HG03442 (cell line): ENCODE results near the gene DDX24.
A peak's percentile ranks its signal among the peaks of the same experiment; 100 is the strongest.

Experiments used
- ATAC-seq: cut with Tn5 transposase; IDR thresholded peaks from one replicate; pipeline ENCODE4 v1.9.1; 2021; ENCODE audit warnings: mild to moderate bottlenecking, moderate library complexity; ENCODE audit not compliant: unreplicated experiment

The DDX24 gene

GRCh38 chr14:94080621-94081385 lies at the start of gene DDX24, which contains the start of gene IFI27L1:
TSS of gene DDX24 (minus strand) at chr14:94081202. CDS start at chr14:94079742, 1,460 bp downstream.
TSS of gene IFI27L1 (plus strand) at chr14:94081310. CDS start at chr14:94096938, 15,628 bp downstream.
- peak; percentile 97 for ATAC-seq

GRCh38 chr14:94129758-94130414 lies 48.9 kb upstream of the DDX24 start:
- ATAC-seq: no peak

DNA sequence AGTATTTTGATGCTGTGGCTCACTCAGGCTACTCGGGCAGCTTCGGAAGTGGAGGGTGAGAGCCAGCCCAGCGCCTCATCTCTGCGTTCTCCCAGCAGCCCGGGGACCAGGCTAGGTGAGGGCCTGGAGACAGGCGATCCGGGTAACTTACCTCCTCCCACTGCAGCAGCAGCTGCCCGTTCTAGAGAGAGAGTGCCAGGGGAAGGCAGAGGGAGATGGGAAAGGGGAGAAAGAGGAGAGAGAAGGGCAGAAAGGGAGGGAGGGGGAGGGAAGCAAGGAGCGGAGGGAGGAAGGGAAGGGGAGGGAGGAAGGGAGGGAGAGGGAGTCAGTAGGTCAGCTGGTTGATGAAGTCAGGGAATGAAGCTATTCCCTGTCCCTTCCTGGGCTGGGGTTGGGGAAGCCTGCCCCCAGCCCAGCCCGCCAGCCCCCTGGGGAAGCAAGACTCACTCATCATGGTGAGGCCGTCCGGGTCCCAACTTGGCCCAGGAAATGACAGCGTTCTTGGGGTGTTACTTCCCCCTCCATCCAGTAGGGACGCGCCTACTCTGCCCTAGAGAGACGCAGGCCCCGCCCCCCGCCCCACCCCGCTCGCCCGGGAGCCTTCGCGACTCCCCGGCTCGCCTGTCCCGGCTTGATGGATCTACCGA lies 48.2 kb upstream of the DDX24 start, which contains the start of gene IFI27L2:
Gene IFI27L2 (minus strand): TSS at position 494 of the 647 bp plus-strand sequence. CDS start 40 bp downstream, at position 454.
- ATAC-seq: peak; percentile 97

GRCh38 chr14:94128216-94128839 lies 47.3 kb upstream of the DDX24 start:
- no peak for ATAC-seq

- no peak for ATAC-seq
Measured at GRCh38 chr14:94127330-94127729, 46.3 kb upstream of the DDX24 start.

DNA sequence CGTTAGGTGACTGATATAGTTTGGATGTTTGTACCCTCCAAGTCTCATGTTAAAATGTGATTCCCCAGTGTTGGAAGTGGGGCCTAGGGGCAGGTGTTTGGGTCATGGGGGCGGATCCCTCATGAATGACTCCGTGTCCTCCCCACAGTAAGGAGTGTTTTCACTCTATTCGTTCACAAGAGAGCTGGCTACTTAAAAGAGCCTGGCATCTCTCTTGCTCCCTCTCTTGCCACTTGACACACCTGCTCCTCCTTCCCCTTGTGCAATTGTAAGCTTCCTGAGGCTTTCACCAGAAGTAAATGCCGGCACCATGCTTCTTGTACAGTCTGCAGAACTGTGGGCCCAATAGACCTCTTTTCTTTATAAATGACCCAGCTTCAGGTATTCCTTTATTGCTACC lies 45.8 kb upstream of the DDX24 start:
- ATAC-seq: no peak

GRCh38 chr14:94126419-94126677 lies 45.3 kb upstream of the DDX24 start:
- no peak for ATAC-seq

GRCh38 chr14:94125659-94126418 lies 44.8 kb upstream of the DDX24 start:
- no peak for ATAC-seq

GRCh38 chr14:94124582-94125377 lies 43.8 kb upstream of the DDX24 start:
- ATAC-seq: no peak

GRCh38 chr14:94123868-94124267 lies 42.9 kb upstream of the DDX24 start:
- ATAC-seq: no peak

- ATAC-seq: no peak
Measured at GRCh38 chr14:94123296-94123695, 42.3 kb upstream of the DDX24 start.

DNA sequence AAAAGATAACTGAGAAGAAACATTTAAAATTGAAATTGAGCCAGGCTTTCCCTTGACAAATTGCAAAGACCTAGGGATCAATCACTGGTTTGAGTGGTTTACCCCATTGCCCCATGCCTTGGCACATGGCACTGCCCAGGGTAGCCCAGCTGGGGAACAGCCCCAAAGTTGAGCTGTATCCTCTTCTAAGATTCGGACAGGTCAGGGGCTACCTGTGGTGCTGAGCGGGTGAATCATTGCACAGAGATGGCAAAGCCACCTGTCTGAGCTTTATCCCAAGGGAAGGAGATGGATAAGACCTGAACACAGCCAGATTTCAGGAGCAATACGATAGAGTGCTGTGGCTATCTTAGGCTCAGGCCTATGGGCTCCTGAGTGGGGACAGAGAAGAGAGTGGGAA lies 41.4 kb upstream of the DDX24 start:
- no peak for ATAC-seq

DNA sequence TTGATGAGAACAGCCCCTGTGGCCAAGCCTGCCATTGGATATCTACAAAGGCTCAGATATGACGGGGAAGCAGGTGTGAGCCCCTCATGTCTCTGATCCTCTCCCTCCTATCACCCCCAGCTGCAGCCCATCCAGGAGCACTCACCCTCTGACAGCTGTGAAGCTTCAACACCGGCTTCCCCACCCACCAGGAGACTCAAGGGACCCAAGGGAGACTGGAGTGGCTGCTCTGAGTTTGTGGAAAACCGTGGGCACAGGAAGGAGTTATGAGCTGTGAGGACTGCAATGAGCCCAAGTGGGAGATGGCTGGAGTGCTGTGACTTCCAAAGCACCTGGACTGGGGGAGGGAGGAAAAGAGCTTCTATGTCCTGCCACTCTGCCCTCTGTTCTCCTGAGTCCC lies 40.5 kb upstream of the DDX24 start:
- ATAC-seq: no peak

- ATAC-seq: no peak
Measured at GRCh38 chr14:94120667-94121340, 39.8 kb upstream of the DDX24 start.

GRCh38 chr14:94119071-94119470 lies 38.1 kb upstream of the DDX24 start:
- ATAC-seq: no peak

DNA sequence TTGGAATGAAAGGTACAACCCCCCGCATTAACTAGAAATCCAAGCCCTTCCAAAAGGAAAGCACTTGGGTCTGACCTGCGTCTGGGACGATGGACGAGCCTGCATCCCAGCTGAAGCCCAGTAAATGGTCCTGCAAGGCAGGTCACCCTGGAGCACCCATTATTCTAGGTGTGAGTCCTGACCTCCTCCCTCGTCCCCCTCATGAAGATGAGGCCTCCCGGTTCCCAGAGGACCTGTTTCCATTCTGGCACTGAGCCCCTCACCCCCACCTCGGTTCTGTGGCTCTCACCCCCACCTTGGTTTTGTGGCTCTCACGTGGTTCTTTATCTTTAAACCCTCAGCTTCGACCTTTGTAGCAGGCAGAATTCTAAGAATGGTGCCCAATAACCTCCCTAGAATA lies 36.9 kb upstream of the DDX24 start:
- no peak for ATAC-seq

- no peak for ATAC-seq
Measured at GRCh38 chr14:94116701-94117100, 35.7 kb upstream of the DDX24 start.

- ATAC-seq: no peak
Measured at GRCh38 chr14:94115631-94116030, 34.6 kb upstream of the DDX24 start.

DNA sequence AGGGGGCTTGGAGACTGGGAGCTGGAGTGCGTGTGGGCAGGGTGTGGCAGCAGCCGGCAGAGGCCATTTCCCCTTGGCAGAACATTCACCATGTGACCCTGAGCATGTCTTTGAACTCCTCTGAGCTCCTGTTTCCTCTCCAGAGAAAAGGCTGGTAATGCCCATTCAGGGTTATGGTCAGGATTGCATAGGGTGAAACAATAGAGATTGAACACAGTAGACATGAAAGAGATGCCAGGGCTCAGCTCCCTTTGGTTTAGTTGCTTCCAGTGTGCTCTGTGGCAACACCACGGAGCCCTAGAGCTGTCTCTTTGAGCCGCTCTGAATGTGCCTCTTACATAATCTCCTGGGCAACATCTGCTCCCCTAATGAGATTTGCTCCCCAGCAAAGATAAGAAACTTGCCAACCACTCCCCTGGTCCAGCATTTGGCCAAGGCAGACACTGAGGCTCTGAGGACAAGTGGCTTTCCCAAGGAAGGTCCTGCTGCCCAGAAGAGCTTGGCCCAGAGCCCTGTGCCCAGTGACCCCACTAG lies 34.1 kb upstream of the DDX24 start:
- no peak for ATAC-seq
